Calu3 (cell line): Measurements from ENCODE around the gene ARHGEF38. TPM values are rescaled to one million over a fixed set of nuclear protein-coding genes. Genes with fewer than 3 reads are reported as not detected.

Source experiments
- BruUV-seq: library from RNA; stranded (reverse); fragments of 400-500 nt; replicated peaks from 2 replicates; lab custom pipeline; 2021; lab: Mats Ljungman, UMichigan
- CTCF ChIA-PET: fragments of 300-600 bp; sonication (Branson Sonifier 250); formaldehyde crosslinking; loops from one replicate; lab custom pipeline; 2022; ENCODE audit warnings: antibody characterized with exemption; lab: Charles Lee
- DNase-seq: peaks from one replicate; pipeline ENCODE4 v3.0.0; 2022
- H3K27ac Mint-ChIP-seq: one replicate; pipeline ENCODE4 v1.8.0; 2022; ENCODE audit warnings: mixed read lengths; ENCODE audit not compliant: unreplicated experiment
- H3K27me3 Mint-ChIP-seq: one replicate; pipeline ENCODE4 v1.8.0; 2022; ENCODE audit warnings: mixed read lengths; ENCODE audit not compliant: unreplicated experiment
- H3K36me3 Mint-ChIP-seq: one replicate; pipeline ENCODE4 v1.8.0; 2022; ENCODE audit warnings: mild to moderate bottlenecking, moderate library complexity, mixed read lengths; ENCODE audit not compliant: insufficient read depth, unreplicated experiment
- H3K4me1 Mint-ChIP-seq: one replicate; pipeline ENCODE4 v1.8.0; 2022; ENCODE audit warnings: mild to moderate bottlenecking, low read depth, mixed read lengths; ENCODE audit not compliant: unreplicated experiment
- H3K4me3 Mint-ChIP-seq: one replicate; pipeline ENCODE4 v1.8.0; 2022; ENCODE audit warnings: mild to moderate bottlenecking, low read depth, moderate library complexity, mixed read lengths; ENCODE audit not compliant: unreplicated experiment
- H3K9me3 Mint-ChIP-seq: one replicate; pipeline ENCODE4 v1.8.0; 2022; ENCODE audit warnings: low read depth, mixed read lengths; ENCODE audit not compliant: unreplicated experiment
- intact Hi-C: fragments of 100-400 bp; cut with micrococcal nuclease; formaldehyde crosslinking; loops from one replicate; pipeline ENCODE4 v1.10.0; 2022; ENCODE audit not compliant: unreplicated experiment
- total RNA-seq: library from RNA; stranded (reverse); gene quantifications from 2 replicates; pipeline ENCODE4 v1.2.3, GENCODE V29; 2022
- TF ChIP-seq, protein P1 (sequence below): fragments of 200-600 bp; IDR thresholded peaks from one replicate; pipeline ENCODE4 v1.8.0; 2022; ENCODE audit warnings: antibody characterized with exemption; ENCODE audit not compliant: unreplicated experiment

ARHGEF38 gene
- total RNA-seq, 1 experiment from 2014 or later, result 16.6 TPM

- Mint-ChIP-seq H3K27me3 (no peaks in the 10 kb centered on the region), H3K4me3 (no peak overlapping the region), H3K9me3 (no peaks in the 10 kb centered on the region), H3K36me3 (peaks cover 5% of the 10 kb centered on the region), H3K27ac (no peak overlapping the region), H3K4me1 (peaks cover 34% of the 10 kb centered on the region)
- intact Hi-C loops, result loop anchor here (5.0 kb wide), 2 partner anchors 77 to 353 kb away; no protein-coding TSS in a partner anchor
- DNase-seq, result no peak
- CTCF ChIA-PET, result interaction anchor here (0.5 kb wide), 1 partner anchor 49 kb away, joined by 4 read pairs; no protein-coding TSS in a partner anchor
- TF ChIP-seq, protein P1, sequence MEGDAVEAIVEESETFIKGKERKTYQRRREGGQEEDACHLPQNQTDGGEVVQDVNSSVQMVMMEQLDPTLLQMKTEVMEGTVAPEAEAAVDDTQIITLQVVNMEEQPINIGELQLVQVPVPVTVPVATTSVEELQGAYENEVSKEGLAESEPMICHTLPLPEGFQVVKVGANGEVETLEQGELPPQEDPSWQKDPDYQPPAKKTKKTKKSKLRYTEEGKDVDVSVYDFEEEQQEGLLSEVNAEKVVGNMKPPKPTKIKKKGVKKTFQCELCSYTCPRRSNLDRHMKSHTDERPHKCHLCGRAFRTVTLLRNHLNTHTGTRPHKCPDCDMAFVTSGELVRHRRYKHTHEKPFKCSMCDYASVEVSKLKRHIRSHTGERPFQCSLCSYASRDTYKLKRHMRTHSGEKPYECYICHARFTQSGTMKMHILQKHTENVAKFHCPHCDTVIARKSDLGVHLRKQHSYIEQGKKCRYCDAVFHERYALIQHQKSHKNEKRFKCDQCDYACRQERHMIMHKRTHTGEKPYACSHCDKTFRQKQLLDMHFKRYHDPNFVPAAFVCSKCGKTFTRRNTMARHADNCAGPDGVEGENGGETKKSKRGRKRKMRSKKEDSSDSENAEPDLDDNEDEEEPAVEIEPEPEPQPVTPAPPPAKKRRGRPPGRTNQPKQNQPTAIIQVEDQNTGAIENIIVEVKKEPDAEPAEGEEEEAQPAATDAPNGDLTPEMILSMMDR, result no peak
- BruUV-seq, result no TSS peak
Measured at GRCh38 chr4:105634402-105635080, 82.1 kb downstream of the ARHGEF38 start.

GRCh38 chr4:105637408-105638176 lies 85.2 kb downstream of the ARHGEF38 start:
- H3K9me3 Mint-ChIP-seq, result peaks cover 3% of the 10 kb centered on the region
- TF ChIP-seq, protein P1, result no peak
- intact Hi-C loops, result no loop called here
- no peak overlapping the region for H3K27ac Mint-ChIP-seq
- no peak overlapping the region for H3K4me3 Mint-ChIP-seq
- H3K36me3 Mint-ChIP-seq, result no peaks in the 10 kb centered on the region
- peaks cover 13% of the 10 kb centered on the region for H3K4me1 Mint-ChIP-seq
- CTCF ChIA-PET, result no interaction called here
- H3K27me3 Mint-ChIP-seq, result no peaks in the 10 kb centered on the region
- DNase-seq, result no peak
- no TSS peak for BruUV-seq

GRCh38 chr4:105641845-105642244 lies 89.4 kb downstream of the ARHGEF38 start:
- no peaks in the 10 kb centered on the region for H3K27me3 Mint-ChIP-seq
- H3K4me1 Mint-ChIP-seq, result no peaks in the 10 kb centered on the region
- peaks cover 3% of the 10 kb centered on the region for H3K9me3 Mint-ChIP-seq
- no TSS peak for BruUV-seq
- DNase-seq, result no peak
- no peak overlapping the region for H3K4me3 Mint-ChIP-seq
- CTCF ChIA-PET, result no interaction called here
- H3K36me3 Mint-ChIP-seq, result no peaks in the 10 kb centered on the region
- intact Hi-C loops, result no loop called here
- TF ChIP-seq, protein P1, result no peak
- no peak overlapping the region for H3K27ac Mint-ChIP-seq

GRCh38 chr4:105644257-105644656 lies 91.8 kb downstream of the ARHGEF38 start:
- CTCF ChIA-PET, result no interaction called here
- Mint-ChIP-seq H3K4me1 (no peaks in the 10 kb centered on the region), H3K9me3 (peaks cover 3% of the 10 kb centered on the region), H3K36me3 (peaks cover 6% of the 10 kb centered on the region), H3K27me3 (no peaks in the 10 kb centered on the region), H3K4me3 (no peak overlapping the region), H3K27ac (no peak overlapping the region)
- TF ChIP-seq, protein P1, result no peak
- no peak for DNase-seq
- BruUV-seq, result no TSS peak
- intact Hi-C loops, result no loop called here
